ENCODE data around the gene JOSD2.

Gene JOSD2

DNA sequence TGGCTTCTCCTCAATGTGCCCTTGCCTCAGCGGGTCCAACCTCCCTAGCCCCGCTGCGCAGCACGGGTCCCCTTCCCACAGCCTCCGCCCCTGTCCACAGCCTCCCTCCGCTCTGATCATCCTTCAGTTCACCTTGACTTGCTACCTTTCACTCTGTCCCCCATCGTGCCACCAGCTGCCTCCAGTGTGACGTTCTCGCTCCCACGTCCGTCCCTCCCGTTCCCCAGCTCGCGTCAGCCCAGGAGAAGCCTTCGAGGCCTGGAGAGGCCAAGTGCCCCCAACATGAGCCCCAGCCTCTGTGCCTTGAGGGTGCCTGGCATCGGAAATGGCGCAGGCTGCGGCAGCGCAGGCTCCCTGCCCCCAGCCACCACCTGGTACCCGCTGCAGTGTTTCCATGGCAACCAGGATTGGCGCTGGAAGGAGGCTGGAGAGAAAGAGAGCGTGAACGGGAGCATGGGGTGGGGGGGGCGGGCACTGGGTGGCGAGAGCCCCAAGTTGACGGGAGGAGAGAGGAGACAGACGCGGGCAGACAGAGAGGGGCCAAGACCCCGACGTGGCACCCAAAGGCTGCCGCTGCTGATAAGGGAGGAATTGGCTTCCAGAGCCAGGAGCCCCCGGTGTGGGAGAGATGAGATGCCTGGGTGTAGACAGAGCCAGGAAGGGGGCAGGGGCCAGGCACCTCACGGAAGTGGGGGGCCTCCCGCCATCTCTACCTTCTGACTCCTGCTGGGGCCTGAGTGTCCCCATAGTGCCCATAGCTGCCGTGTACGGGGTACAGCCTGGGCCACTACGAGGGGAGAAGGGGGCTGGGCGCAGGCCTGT, 3.6 kb upstream of the JOSD2 start:
- no peak for DNase-seq (ENCODE audit: low read depth, low spot score)

DNA sequence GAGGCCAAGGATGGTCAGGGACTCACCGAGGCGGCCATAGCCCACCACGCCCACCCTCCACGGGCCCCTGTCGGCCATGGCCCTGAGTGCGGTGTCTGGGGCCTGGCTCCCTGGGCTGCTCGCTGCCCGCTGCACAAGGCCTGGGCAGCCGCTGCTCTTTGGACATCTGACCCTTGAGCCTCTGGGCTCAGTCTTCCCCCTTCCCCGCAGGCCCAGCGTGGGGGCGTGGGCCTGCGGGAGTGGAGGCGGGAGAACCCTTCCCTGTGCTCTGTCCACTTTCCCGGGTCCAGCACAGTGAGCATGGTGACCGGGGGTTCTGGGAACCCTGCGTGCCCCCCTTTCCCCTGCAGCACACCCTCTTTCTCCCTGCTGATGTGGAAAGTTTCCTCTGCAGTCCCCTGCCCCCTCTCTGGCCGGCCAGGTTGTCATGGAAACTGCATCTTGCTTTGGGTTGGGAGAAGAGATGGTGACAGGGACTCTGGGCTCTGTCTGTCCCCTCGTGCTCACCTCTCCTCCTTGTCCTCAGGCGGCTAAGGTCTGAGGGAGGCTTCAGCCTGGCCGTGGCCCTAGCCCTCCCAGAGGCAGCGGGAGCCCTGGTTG, 2.9 kb upstream of the JOSD2 start, which contains the start of gene ASPDH:
Gene ASPDH, minus strand, starts transcription at position 168 of the 600 bp plus-strand sequence. Its CDS starts 90 bp downstream, at position 78.
- no peak for DNase-seq (ENCODE audit: low read depth, low spot score)

DNA sequence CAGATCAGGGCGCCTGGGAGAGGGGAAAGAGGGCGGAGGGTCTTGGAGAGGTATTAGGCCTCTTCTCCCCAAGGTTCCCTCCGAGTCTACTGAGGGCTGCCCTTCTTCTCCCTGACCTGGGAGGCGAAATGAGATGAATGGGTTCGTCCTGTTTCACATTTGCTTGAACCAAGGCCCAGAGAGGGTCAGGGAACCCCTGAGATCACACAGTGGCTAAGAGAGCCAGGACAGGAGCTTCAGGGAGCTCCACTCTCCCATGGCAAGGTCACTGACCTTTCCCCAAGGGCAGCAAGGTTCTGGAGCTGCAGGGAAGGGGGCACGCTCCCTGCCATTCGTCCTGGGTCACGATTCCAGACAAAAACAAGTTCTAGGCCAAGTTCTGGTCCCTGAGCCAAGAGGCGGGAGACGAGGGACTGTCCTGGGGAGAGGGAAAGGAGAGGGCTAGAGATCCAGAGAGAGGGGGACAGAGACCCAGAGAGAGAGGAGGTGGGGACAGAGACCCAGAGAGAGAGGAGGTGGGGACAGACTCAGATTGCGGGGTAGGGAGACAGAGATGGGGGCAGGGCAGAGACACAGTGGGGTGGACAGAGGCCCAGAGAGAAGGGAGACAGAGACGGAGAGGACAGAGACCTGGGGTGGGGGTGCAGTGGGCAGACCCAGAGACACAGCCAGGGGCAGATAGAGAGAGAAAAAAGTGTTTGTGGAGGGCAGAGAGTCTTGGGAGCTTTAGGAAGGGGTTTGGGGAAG, 2.2 kb upstream of the JOSD2 start:
- no peak for DNase-seq (ENCODE audit: low read depth, low spot score)

DNA sequence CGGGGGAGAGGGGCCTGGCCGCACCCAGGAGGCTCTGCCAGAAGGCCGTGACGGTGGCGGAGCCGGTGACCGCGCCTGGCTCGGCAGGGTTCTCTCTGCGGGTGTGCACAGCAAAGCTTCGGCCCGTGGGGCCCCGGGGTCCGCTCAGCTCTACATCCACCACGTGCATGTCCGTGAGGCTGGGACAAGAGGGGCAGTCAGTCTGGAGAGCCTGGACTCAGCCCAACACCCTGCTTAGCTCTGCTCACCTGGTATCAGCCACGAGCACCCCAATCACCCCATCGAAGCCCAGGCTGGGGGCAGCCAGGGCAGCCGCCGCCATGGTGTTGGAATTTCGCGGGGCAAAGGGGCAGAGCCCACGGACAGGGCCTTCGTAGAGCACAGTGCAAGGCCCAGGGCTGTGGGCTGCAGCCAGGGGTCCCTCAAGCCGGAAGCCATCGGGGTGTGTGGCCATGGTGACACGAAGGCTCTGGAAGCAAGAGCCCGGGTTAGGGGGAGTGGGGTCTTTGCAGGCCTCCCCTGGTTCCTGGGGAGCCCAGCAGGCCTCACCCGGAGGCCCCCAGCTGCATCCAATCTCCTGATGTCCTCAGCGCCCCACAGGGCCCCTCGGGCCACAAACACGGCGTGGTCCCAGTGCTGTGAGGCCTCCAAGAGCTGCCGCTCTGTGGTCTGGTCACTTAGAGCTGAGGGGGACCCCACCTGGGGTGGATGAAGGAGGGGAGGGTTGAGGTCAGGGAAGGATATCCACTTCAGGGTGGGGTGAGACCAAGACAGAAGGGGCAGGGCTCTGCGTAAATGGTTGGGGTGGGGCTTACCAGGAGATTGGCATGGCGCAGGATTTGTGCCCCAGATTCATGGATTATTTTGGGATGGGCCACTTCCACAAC, 1.4 kb upstream of the JOSD2 start:
- no peak for DNase-seq (ENCODE audit: low read depth, low spot score)

DNA sequence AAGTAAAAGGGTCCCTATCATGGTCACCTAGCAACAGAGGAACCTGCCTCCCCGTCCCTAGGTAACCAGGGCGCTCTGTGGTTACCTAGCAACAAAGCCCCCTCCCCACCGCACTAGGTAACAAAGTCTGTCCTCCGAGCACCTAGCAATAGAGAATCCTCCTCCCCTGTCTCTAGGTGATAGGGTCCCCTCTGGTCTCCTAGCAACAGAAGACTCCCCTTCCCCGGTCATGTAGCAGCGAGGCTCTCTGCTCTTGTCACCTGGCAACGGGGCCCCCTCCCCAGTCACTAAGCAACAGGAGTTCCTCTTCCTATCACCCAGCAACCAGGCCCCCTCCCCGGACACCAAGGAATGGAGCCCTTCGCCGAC, 307 bp downstream of the JOSD2 start:
- DNase-seq (ENCODE audit: low read depth, low spot score): no peak

DNA sequence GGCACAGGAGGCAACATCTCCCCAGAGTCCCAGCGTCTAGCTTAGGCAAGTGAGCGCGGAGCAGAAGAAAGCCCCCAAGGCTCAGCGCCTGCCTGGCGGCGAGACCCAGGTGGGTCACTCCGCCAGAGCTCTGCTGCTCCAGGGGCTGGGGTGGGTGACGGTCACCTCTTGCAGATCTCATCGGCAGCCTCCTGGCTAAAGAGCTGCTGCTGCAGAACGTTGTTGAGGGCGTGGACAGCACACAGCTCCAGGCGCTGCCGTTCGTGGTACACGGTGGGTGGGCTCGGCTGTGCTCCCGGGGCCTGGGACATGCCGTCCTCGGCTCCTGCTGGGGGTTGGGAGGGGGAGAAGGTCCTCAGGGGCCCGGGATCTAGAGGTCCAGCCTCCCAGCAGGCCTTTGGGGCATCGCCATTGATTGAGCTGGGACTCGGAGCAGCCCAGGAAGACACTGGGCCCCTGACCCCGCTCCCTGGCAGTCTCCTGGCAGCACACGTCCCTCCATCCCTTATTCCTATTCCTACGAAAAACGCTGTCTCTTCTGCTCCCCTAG, 795 bp downstream of the JOSD2 start:
- DNase-seq (ENCODE audit: low read depth, low spot score): no peak

DNA sequence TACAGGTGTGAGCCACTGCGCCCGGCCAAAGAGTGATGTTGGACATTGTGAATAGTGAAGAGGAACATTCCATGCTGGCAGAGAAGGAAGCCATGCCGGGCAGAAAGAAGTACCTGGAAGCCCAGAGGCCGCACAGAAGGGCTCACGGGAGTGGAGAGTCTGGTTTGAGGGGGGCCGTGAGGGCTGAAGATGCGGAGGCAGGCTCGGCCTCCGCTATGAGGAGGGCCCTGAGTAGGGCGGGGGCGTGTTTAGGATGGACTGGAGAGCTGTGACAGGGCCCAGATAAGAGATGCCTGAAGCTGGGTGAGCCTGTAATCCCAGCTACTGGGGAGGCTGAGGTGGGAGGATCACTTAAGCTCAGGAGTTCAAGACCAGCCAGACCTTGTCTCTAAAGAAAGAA, 1.6 kb downstream of the JOSD2 start:
- no peak for DNase-seq (ENCODE audit: low read depth, low spot score)

DNA sequence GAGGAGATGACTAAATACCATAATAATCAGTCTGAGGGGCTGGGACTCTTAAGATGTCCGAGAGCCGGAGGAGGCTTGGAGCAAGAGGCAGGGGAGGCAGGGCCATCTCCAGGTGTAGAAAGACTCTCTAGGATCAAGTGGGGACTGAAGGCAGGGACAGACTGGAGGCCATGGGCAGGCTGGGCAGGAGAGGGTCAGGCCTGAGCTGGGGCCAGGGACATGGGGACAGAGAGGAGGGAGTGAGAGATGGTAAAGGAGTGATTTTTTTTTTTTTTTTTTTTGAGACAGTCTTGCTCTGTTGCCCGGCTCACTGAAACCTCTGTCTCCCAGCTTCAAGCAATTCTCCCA, 2.2 kb downstream of the JOSD2 start:
- no peak for DNase-seq (ENCODE audit: low read depth, low spot score)

DNA sequence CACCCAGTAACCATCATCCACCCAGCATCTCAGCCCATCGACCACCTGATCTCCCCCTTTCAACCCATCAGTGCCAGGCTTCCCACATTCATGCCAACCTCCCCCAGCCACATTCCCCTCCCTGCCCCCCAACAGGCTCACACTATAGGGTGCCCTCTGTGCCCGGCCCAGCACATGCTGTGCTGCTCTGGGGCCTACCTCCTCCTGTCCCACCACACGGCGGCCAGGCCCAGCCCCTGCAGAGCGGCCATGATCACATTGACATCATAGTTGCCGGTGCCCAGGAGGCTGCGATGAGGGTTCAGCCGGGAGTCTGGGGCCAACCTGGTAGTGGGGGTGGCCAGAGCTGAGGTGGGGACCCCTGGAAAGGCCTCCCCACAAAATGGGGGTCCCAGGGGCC, 3.6 kb downstream of the JOSD2 start:
- DNase-seq (ENCODE audit: low read depth, low spot score): no peak

DNA sequence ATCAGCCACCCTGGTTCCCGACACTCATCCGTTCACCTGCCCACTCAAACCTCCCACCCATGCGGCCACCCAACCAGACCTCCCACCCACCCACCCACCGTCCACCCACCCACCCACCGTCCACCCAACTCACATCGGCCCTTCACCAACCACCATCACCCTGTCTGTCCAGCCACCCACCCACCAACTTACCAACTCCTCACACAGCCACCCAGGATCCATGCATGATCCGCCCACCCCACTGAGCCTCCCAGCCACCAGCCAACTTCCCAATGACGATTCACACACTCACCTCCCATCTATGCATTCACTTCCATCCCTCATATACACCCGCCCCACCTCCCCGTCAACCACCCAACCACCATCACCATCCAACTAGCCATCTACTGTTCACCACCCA, 4.3 kb downstream of the JOSD2 start:
- no peak for DNase-seq (ENCODE audit: low read depth, low spot score)

DNA sequence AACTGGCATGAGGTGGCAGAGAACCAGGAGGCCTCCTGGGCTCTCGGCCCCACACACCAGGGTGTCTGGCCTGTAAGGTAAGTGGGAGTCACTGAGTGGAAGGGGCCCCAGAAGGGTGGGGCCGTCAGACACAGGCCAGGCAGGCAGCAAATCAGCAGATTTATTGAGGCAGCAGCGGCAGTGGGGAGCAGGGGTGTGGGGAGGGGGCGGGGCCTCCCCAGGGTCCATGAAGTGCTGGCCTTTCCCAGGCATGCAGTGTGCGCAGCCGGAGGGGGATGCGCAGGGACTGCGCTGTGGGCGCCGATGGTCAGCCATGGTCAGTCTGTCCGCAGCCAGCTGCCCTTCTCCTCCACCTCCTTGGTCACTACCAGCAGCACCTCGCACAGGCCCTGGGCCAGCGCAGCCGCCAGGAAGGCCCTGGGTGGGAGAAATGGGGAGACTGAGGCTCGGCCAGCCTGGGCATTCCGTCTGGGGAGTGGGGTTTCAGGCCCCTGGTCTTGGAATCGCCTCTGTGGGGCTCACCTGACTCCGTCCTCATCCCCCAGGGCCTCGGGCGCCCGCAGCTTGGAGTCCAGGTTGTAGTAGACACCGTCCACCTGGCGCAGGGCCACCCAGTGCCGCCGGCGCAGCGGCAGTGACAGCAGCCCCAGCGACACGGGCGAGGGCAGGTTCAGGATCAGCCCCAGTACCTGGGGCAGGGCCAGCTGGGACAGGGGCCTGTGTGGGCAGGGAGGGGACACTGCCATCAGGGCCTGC, 5.0 kb downstream of the JOSD2 start:
- no peak for DNase-seq (ENCODE audit: low read depth, low spot score)

DNA sequence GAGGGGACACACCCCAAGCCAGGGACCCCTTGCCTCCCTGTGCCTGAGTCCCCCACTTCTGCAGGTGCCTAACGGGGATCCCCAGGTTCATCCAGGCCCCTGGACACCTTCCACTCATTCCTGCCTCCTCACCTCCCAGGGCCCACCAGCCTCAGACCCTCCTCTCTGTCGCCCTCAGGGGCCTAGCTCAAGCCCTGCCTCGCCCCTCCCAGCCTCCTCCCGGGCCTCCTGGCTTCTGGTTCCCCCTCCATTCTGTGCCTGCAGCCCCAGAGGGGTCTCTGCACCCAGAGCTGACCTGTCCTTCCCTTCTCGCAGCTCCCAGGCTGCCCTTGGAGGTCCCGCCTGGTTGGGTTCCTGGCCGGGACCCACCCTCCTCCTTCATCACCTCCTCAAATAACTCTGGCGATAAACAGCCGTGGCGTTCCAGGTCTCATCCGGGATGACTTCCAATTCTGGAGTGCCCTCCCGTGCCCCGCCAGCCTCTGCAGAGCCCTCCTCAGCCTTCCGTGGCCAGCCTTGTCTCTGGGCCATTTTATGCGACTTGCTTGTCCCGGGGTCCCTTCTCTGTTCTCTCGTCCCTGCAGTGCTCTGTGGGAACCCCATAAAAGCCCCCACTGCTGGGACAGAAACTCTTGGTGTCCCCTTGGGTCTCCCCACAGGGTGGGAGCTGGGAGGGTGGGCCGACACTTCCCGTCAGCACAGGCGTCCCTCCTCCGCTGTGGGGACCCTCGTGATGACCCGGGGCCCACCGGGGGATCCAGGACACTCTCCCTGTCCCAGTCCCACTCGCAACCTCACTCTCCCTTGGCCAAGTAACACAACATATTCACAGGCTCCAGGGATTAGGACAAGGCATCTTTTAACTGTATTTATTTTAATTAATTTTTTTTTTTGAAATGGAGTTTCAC, 9.2 kb downstream of the JOSD2 start:
- no peak for DNase-seq (ENCODE audit: low read depth, low spot score)

DNA sequence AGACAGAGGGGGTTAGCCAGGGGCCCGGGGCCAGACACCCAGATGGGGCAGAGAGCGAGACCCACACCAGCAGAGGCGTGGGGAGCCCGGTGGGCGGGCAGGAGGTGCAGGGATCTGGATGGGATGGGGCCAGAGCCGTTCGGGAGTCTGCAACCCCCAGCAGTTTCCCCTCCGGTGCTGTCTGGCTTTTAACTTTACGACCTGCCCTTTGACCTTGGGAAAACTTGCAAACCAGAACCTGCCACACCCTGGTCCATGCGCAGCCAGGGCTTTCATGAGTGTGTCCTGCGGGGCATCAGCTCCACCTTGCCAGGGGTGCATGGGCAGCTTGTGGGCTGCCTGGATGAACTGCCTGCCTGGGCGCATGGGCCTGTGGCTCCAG, 9.8 kb downstream of the JOSD2 start:
- no peak for DNase-seq (ENCODE audit: low read depth, low spot score)

DNA sequence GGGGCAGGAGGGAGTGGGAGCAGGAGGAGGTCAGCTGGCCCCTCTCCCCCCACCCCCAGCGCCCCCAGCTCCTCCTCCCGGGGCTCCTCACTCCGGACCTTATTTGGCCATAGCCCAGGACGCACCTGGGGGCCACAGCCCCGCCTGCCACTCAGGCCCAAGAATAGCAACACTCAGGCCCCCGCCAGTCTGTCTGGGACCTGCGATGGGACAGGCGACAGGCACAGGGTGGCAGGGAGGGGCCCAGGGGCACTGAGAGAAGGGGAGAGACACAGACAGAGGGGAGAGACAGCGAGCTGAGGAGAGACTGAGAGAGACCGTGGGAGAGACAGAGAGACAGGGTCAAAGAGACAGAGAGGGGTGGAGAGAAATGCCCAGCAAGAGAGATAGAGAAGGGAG, 10.2 kb downstream of the JOSD2 start:
- DNase-seq (ENCODE audit: low read depth, low spot score): no peak

DNA sequence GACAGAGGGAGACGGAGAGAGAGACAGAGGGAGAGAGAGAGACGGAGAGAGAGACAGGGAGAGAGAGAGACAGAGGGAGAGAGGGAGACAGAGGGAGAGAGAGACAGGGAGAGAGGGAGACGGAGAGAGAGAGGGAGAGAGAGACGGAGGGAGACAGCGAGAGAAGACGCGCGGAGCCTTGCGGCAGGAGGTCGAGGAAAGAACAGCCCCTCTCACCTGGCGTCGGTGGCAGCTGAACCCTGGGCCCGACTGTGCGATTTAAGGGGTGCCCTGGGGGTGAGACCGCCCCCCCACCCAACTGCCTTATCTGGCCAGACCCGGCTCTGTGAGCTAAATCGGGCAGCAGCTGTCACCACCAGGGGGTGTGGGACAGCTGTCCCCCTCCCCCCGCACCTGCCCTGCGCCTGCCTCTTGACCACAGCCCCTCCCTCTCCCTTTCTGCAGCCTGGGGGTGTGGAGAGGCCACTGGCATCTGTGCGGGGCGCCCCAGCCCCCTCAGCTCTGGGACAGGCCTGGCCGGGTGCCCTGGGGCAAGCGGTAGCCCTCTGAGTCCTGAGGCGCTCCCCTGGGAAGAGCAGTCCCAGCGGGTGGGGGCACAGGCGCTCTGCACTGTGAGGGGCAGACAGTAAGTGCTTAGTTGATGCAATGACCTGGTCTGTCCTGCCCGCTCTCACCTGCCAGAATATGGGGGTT, 10.8 kb downstream of the JOSD2 start:
- no peak for DNase-seq (ENCODE audit: low read depth, low spot score)

DNA sequence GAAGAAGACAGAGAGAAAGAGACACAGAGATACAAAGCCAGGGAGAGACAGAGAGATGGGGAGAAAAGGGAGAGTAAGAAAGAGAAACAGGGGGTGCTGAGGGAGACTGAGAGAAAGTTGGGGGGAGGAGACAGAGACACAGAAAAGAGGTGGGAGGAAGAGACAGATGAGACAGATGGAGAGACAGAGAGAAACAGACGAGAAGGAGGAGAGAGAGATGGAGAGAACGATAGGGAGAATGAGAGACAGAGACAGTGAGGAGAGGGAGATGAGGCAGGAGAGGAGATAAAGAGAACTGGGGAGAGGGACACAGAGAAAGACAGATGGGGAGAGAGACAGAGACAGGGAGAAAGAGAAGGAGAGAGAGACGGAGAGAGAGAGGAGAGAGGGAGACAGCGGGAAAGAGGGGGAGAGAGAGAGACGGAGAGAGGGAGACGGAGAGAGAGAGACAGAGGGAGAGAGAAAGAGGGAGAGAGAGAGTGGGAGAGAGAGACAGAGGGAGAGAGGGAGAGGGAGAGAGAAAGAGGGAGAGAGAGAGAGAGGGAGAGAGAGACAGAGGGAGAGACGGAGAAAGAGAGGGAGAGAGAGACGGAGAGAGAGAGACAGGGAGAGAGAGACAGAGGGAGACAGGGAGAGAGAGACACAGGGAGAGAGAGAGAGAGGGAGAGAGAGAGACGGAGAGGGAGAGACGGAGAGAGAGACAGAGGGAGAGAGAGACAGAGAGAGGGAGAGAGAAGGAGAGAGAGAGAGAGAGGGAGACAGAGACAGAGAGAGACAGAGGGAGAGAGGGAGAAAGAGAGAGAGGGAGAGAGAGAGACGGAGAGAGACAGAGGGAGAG, 12.6 kb downstream of the JOSD2 start:
- no peak for DNase-seq (ENCODE audit: low read depth, low spot score)

DNA sequence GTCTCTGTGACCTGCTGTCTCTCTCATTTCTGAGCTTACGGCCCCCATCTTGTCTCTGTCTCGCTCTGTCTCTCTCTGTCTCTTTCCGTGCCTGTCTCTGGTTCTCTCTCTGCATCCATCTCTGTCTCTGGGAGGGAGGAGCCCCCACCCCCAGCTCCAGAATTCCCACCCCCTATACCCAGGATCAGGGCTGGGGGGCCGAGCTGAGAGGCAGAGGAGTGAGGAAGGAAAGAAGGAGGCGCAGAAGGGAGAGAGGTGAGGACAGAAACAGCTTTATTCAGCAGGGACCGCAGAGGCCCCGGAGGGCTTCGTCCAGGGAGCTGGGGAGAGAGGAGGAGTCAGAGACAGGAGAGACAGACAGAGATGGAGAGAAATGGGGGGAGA, 14.0 kb downstream of the JOSD2 start:
- no peak for DNase-seq (ENCODE audit: low read depth, low spot score)
